Common myeloid progenitor, CD34-positive (primary cell): Measurements from ENCODE around the gene ARHGEF7.

ENCODE experiments used
- CTCF ChIA-PET: fragments of 350-600 bp; sonication (Branson Sonifier 250); formaldehyde crosslinking; loops from one replicate; lab custom pipeline; 2021; ENCODE audit warnings: antibody characterized with exemption; lab: Charles Lee
- POLR2A ChIA-PET: fragments of 350-600 bp; sonication (Branson Sonifier 250); formaldehyde crosslinking; loops from one replicate; lab custom pipeline; 2021; ENCODE audit warnings: antibody characterized with exemption; lab: Charles Lee
- DNase-seq, 3 donors: peaks; one replicate each; pipeline versions ENCODE4 v3.0.0 to v3.0.0-alpha.2; 2013
- H3K27ac ChIP-seq, 2 experiments: 1 replicate in 1 of 2; 2 replicates in 1 of 2; pipeline ENCODE4 v1.7.0; 2013; ENCODE audit warnings: inconsistent platforms in 2 of 2, low read length in 2 of 2, mild to moderate bottlenecking in 2 of 2, low read depth in 1 of 2, moderate library complexity in 1 of 2; ENCODE audit not compliant: severe bottlenecking in 2 of 2, insufficient read depth in 1 of 2, poor library complexity in 1 of 2
- H3K27me3 ChIP-seq, 5 experiments: replicated peaks in 2 of 5; 1 replicate in 3 of 5; 2 replicates in 2 of 5; pipeline versions ENCODE4 v1.6.1 to v1.7.0; 2013; ENCODE audit warnings: low read length in 4 of 5, mild to moderate bottlenecking in 2 of 5, moderate library complexity in 2 of 5, inconsistent platforms in 1 of 5; ENCODE audit not compliant: insufficient read depth in 5 of 5, control insufficient read depth in 4 of 5
- H3K36me3 ChIP-seq, 4 experiments: 1 replicate in 2 of 4; 2 replicates in 2 of 4; pipeline versions ENCODE4 v1.6.1 to v1.7.0; 2013; ENCODE audit warnings: low read length in 3 of 4, control low read depth in 1 of 4, mild to moderate bottlenecking in 1 of 4; ENCODE audit not compliant: control insufficient read depth in 4 of 4, insufficient read depth in 4 of 4
- H3K4me1 ChIP-seq, 4 experiments: 1 replicate in 3 of 4; 2 replicates in 1 of 4; pipeline versions ENCODE4 v1.6.1 to v1.7.1; 2013; ENCODE audit warnings: low read length in 3 of 4, mild to moderate bottlenecking in 3 of 4, control low read depth in 1 of 4, inconsistent platforms in 1 of 4, moderate library complexity in 1 of 4; ENCODE audit not compliant: control insufficient read depth in 4 of 4, insufficient read depth in 4 of 4; ENCODE audit errors: control extremely low read depth in 1 of 4
- H3K4me3 ChIP-seq, 7 experiments: 1 replicate in 4 of 7; 2 replicates in 3 of 7; pipeline versions ENCODE4 v1.5.1 to v1.7.0; 2013; ENCODE audit warnings: mild to moderate bottlenecking in 7 of 7, low read length in 6 of 7, moderate library complexity in 6 of 7, inconsistent platforms in 2 of 7, low read depth in 2 of 7, control low read depth in 1 of 7; ENCODE audit not compliant: insufficient read depth in 4 of 7, control insufficient read depth in 1 of 7; ENCODE audit errors: extremely low read depth in 1 of 7
- H3K9me3 ChIP-seq, 5 experiments: 1 replicate in 4 of 5; 2 replicates in 1 of 5; pipeline versions ENCODE4 v1.6.1 to v1.7.1; 2013; ENCODE audit warnings: low read length in 4 of 5, mild to moderate bottlenecking in 2 of 5, inconsistent platforms in 1 of 5, low read depth in 1 of 5, moderate library complexity in 1 of 5; ENCODE audit not compliant: control insufficient read depth in 4 of 5, insufficient read depth in 2 of 5; ENCODE audit errors: control extremely low read depth in 1 of 5
- WGBS: methylation state at CpG from one replicate; pipeline ENCODE4 v1.1.5; 2013; ENCODE audit not compliant: insufficient coverage; 5-methylcytosine and 5-hydroxymethylcytosine counted together

Gene ARHGEF7

GRCh38 chr13:111117289-111117688 lies 2.2 kb downstream of the ARHGEF7 start:
- peaks cover 17 to 89% (median 40%) of the 10 kb centered on the region in 5 experiments for H3K27me3 ChIP-seq
- WGBS = no CpG with 5 or more reads among the region's 5 CpGs
- peaks cover 0 to 5% (median 0%) of the 10 kb centered on the region in 5 experiments for H3K9me3 ChIP-seq
- ChIA-PET POLR2A (interaction anchor here (0.7 kb wide), 1 partner anchor 16 kb away, joined by 3 read pairs; no protein-coding TSS in a partner anchor), CTCF (interaction anchor here (0.9 kb wide), 1 partner anchor 41 kb away, joined by 3 read pairs; no protein-coding TSS in a partner anchor)
- no peak for DNase-seq
- no peak overlapping the region for H3K27ac ChIP-seq
- no peak overlapping the region for H3K4me3 ChIP-seq
- H3K36me3 ChIP-seq = no peaks in the 10 kb centered on the region
- peaks cover 0 to 16% (median 12%) of the 10 kb centered on the region in 4 experiments for H3K4me1 ChIP-seq

- Histone ChIP-seq H3K36me3 (no peaks in the 10 kb centered on the region), H3K9me3 (peaks cover 0 to 3% (median 0%) of the 10 kb centered on the region in 5 experiments), H3K27ac (no peak overlapping the region), H3K27me3 (peaks cover 14 to 82% (median 38%) of the 10 kb centered on the region in 5 experiments), H3K4me1 (peaks cover 0 to 16% (median 12%) of the 10 kb centered on the region in 4 experiments), H3K4me3 (no peak overlapping the region)
- CTCF ChIA-PET = no interaction called here
- no peak for DNase-seq
- 94% methylated on average over 5 of the region's 10 CpGs for WGBS
- POLR2A ChIA-PET = no interaction called here
Observed at GRCh38 chr13:111117961-111118360, 2.9 kb downstream of the ARHGEF7 start.

GRCh38 chr13:111118898-111119607 lies 3.9 kb downstream of the ARHGEF7 start:
- POLR2A ChIA-PET = no interaction called here
- no peaks in the 10 kb centered on the region for H3K9me3 ChIP-seq
- 95% methylated on average over 6 of the region's 9 CpGs for WGBS

GRCh38 chr13:111119966-111120365 lies 4.9 kb downstream of the ARHGEF7 start:
- DNase-seq = no peak
- Histone ChIP-seq H3K4me1 (peaks cover 0 to 9% (median 5%) of the 10 kb centered on the region in 4 experiments), H3K36me3 (no peaks in the 10 kb centered on the region), H3K9me3 (no peaks in the 10 kb centered on the region), H3K4me3 (no peak overlapping the region), H3K27me3 (peaks cover 4 to 67% (median 24%) of the 10 kb centered on the region in 5 experiments), H3K27ac (no peak overlapping the region)
- CTCF ChIA-PET = interaction anchor here (0.8 kb wide), 1 partner anchor 18 kb away, joined by 3 read pairs; no protein-coding TSS in a partner anchor
- POLR2A ChIA-PET = no interaction called here

More at GRCh38 chr13:111118898-111119607, 3.9 kb downstream of the ARHGEF7 start:
- Histone ChIP-seq H3K4me1 (peaks cover 0 to 16% (median 11%) of the 10 kb centered on the region in 4 experiments), H3K4me3 (no peak overlapping the region), H3K36me3 (no peaks in the 10 kb centered on the region), H3K27ac (no peak overlapping the region), H3K27me3 (peaks cover 4 to 71% (median 27%) of the 10 kb centered on the region in 5 experiments)
- no peak for DNase-seq
- CTCF ChIA-PET = no interaction called here

- DNase-seq = no peak
- no peaks in the 10 kb centered on the region for H3K36me3 ChIP-seq
- H3K27ac ChIP-seq = no peak overlapping the region
- H3K27me3 ChIP-seq = peaks cover 4 to 66% (median 24%) of the 10 kb centered on the region in 5 experiments
- H3K9me3 ChIP-seq = no peaks in the 10 kb centered on the region
- H3K4me3 ChIP-seq = no peak overlapping the region
- 95% methylated on average over 8 of the region's 12 CpGs for WGBS
- H3K4me1 ChIP-seq = peaks cover 0 to 7% (median 4%) of the 10 kb centered on the region in 4 experiments
- CTCF ChIA-PET = interaction anchor here (0.8 kb wide), 1 partner anchor 17 kb away, joined by 3 read pairs; no protein-coding TSS in a partner anchor
- POLR2A ChIA-PET = no interaction called here
Observed at GRCh38 chr13:111120422-111120821, 5.3 kb downstream of the ARHGEF7 start.

GRCh38 chr13:111120913-111121312 lies 5.8 kb downstream of the ARHGEF7 start:
- DNase-seq = no peak
- ChIA-PET POLR2A (no interaction called here), CTCF (no interaction called here)
- WGBS = 99% methylated on average over 6 of the region's 8 CpGs
- H3K4me1 ChIP-seq = peaks cover 0 to 4% (median 2%) of the 10 kb centered on the region in 4 experiments
- peaks cover 7 to 62% (median 24%) of the 10 kb centered on the region in 5 experiments for H3K27me3 ChIP-seq
- H3K9me3 ChIP-seq = no peaks in the 10 kb centered on the region
- H3K36me3 ChIP-seq = no peaks in the 10 kb centered on the region
- H3K27ac ChIP-seq = no peak overlapping the region
- H3K4me3 ChIP-seq = no peak overlapping the region

- no peaks in the 10 kb centered on the region for H3K36me3 ChIP-seq
- no peak overlapping the region for H3K27ac ChIP-seq
- 95% methylated on average over 16 of the region's 16 CpGs for WGBS
- no peak for DNase-seq
- ChIA-PET POLR2A (no interaction called here), CTCF (no interaction called here)
- H3K9me3 ChIP-seq = no peaks in the 10 kb centered on the region
- no peaks in the 10 kb centered on the region for H3K4me1 ChIP-seq
- no peak overlapping the region for H3K4me3 ChIP-seq
- peaks cover 7 to 56% (median 20%) of the 10 kb centered on the region in 5 experiments for H3K27me3 ChIP-seq
Observed at GRCh38 chr13:111121506-111121905, 6.4 kb downstream of the ARHGEF7 start.
